HG03095 (cell line): Measurements from ENCODE around the gene CFAP53.
"Not testable (repeated sequence)": the region's sequence is repeated elsewhere in the genome, so short reads cannot be mapped to it uniquely, and the experiment has no call there.

Experiments used
- ATAC-seq: cut with Tn5 transposase; IDR thresholded peaks from one replicate; pipeline ENCODE4 v1.9.1; 2021; ENCODE audit warnings: moderate library complexity; ENCODE audit not compliant: unreplicated experiment

The CFAP53 gene

DNA sequence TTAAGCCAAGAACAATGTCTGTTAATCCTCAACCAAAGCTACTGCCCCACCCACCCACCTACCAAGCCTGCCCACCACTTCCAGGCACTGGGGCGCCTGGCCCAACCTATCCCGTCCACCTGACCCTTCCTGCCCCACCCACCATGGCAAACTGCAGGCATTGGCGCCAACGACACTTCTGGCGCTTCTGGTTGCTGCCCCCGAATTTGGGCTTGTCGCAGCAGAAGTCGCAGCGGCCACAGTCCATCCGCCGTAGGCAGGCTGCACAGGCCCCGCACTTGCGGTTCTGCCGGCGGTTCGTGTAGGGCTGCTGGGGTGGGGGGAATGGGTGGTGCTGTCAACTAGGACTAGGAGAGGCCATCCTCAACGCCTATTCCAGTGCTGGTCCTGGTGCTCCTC lies 7.7 kb upstream of the CFAP53 start:
- ATAC-seq: no peak

- no peak for ATAC-seq
These were observed 7.1 kb upstream of the CFAP53 start for GRCh38 chr18:50273203-50274043.

DNA sequence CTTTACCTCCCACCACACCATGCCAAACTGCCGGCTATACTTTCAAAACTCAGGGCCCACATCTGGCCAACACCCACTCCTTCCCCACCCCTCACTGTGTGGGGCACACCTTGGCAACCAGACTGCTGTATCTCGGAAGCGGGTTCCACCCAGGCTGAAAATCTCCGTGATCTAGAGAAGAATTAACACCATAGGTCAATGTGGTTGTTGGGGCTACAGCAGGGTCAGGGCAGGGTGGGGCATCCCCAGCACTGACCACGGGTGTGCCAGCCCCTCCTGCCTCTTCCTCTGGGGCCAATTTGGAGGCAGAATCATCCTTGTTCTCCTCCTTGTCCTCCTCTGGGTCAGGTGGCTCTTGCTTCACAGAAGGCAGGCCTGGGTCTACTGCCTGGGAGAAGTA lies 6.3 kb upstream of the CFAP53 start:
- ATAC-seq: no peak

DNA sequence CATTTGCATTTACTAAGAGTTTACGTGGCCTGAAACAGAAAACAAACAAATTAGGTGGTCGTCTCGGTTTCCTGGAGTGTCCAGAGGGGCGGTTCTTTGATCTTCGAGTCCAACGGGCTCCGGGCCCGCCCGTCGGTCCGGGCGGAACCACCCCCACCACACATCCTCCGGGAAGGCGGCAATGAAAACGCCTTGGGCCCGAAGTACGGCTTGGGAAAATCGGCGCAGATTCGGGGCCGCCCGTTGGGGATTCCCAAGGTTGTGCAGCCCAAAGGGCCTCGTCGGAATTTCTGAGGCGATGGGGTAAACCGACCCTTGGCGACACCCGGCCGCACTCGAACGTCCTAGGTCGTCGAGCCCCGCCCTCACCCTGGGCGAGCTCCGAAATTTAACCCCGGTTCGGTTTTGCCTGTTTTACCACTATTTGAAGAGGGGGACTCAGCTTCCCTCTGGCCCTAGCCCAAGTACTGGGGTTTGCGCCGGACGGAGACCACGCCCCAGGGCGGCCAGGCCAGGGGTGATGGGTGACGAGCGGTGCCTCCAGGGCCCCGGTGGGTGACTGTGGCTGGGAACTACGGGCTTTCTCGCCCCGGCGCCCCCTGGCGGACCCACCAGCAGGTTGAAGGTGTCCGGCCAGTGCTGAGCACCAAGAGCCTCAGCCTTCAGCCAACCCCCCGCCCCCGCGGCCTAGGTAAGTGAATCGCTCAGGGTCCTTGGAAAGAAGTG lies 1.9 kb upstream of the CFAP53 start:
- ATAC-seq: peak; percentile 67

DNA sequence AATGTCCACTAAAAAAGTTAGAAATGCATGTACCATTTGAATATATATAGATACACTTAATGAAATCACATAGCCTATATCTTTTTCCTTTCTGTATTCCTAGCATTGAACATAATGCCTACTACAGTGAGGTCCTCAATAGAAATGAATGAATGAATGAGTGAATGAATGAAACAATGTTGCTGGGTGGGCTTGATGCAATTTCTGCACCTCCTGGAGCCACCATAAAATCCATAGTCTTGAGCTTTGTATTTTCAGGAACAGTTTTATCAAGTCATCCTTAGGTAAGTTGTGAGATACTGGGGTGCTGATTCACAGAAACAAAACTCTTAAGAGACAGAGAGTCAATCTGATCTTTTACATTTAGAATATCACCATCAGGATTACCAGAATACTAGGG lies 3.3 kb downstream of the CFAP53 start:
- ATAC-seq: no peak

DNA sequence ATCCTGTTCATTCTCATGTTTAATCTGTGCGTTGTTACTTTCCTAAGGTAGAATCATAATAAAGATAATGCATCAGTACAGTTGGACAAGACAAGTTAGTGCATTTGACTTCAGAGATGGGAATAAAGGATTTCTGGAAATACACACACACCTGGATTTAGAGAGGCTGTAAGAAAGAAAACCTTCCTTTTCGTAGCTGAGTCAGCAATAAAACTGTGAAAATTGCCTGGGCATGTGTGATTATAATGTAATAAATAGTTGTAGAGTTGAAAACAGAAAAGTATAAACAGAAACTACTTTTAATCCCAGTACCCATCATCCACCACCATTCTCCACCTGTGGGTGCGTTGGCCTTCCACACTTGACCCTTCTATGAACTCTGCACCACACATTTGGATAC lies 15.4 kb downstream of the CFAP53 start:
- no peak for ATAC-seq

DNA sequence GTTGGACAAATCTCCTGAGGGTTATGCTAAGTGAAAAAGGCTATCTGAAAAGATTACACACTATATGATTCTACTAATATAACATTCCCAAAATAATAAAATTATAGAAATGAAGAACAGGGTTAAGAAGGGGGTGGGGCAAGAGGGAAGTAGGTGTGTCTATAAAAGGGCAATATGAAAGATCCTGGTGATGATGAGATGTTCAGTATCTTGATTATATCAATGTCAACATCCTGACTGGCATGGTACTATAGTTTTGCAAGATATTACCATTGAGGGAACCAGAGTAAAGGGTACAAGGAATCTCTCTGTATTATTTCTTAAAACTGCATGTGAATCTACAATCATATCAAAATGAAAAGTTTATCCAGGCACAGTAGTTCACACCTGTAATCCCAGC lies 16.7 kb downstream of the CFAP53 start:
- no peak for ATAC-seq

GRCh38 chr18:50247561-50247960 lies 18.7 kb downstream of the CFAP53 start:
- ATAC-seq: no peak

GRCh38 chr18:50241768-50242167 lies 24.5 kb downstream of the CFAP53 start:
- ATAC-seq: not testable (repeated sequence)

DNA sequence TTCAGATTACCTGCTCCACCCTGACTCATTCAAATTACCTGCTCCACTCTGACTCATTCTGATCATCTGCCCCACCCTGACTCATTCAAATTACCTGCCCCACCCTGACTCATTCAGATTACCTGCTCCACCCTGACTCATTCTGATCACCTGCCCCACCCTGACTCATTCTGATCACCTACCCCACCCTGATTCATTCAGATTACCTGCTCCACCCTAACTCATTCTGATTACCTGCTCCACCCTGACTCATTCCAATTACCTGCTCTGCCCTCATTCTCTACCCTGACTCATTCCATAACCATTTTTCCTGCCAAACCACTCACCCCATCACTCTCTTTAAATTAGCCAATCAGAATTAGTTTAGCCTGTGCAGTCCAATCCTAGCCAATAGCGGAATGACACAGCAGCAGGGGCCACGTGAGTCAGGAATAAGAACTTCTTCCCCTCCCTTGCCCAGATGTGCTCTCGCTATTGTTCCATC lies 26.2 kb downstream of the CFAP53 start:
- no peak for ATAC-seq

- ATAC-seq: no peak
These were observed 33.9 kb downstream of the CFAP53 start for GRCh38 chr18:50232419-50232818.

GRCh38 chr18:50231621-50232020 lies 34.7 kb downstream of the CFAP53 start:
- ATAC-seq: no peak

DNA sequence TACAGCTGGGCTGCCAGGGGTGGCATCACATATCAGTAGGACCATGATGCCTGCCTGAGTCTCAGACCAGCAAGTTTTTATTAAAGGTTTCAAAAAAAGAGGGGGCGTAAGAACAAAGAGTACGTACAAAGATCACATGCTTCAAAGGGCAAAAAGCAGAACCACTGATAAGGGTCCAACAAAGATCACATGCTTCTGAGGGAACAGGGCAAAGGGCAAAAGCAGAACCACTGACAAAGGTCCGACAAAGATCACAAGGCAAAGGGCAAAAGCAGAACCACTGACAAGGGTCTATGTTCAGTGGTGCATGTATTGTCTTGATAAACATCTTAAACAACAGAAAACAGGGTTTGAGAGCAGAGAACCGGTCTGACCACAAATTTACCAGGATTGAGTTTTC lies 46.0 kb downstream of the CFAP53 start:
- ATAC-seq: not testable (repeated sequence)

DNA sequence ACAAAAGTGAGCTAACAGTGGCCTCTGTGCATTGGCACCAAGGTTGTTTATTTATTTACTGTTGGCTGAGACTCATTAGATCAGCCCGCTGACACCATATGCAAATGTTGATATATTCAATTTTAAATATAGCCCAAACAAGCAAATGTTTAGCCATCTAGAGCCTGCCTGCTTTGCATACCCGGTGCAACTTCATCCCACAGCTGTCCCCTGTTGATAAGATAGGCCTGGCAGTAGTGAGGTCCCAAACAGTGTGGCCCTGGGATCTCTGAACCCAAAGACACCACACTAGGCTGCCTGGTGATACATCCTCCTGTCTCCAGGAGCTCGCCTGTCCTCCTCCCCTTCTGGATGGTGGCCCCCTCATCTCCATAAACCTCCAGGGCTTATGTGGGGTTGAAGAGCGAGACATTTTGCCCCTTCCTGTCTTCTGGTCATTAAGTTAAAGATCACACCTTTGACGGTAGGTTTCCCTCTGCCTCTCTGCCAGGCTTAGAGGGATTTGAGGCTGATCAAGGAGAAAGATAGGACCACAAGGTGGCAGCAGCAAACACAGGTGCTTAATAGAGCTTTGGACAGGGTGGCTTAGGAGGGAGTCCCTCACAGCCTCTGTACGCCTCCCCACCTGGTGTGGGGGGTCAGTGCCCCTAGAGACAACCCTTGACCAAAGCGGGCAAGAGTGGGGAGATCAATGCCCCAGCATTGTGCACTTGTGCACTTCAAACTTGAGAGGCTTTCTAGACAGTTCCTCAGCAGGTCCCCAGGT lies 47.7 kb downstream of the CFAP53 start:
- ATAC-seq: no peak

DNA sequence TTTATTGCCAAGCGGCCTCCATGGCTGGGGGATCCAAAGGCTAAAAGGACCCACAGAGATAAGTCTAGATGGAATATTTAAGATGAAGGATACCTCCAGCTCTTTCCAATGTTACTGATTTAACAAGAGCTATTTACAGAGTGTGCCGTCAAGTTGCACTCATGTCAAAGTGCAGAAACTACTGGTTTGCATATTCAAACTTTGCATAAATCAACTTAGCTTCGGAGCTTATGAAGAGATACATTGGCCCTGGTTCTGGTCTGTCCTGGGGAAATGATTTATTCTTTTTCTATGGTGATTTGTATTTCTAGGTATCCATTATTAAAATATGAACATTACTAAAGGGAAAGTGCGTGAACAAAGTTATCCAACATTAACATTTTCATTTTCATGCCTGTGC lies 57.0 kb downstream of the CFAP53 start:
- no peak for ATAC-seq

DNA sequence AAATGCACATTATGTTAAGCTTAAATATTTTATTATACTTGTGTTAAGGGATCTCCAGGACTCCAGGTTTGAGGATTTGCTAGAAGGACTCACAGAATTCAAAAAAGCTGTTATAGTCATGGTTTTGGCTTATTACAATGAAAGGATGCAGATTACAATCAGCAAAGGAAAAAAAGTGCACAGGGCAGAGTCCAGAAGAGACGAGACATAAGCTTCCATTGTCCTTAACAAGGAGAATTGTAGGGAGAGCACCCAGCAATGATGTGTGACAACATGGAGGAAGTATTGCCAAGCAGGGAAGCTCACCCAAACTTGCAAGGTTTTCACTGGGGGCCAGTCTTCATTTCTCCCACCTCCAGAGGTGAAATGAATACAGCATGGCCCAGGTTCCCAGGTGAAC lies 58.6 kb downstream of the CFAP53 start:
- no peak for ATAC-seq

DNA sequence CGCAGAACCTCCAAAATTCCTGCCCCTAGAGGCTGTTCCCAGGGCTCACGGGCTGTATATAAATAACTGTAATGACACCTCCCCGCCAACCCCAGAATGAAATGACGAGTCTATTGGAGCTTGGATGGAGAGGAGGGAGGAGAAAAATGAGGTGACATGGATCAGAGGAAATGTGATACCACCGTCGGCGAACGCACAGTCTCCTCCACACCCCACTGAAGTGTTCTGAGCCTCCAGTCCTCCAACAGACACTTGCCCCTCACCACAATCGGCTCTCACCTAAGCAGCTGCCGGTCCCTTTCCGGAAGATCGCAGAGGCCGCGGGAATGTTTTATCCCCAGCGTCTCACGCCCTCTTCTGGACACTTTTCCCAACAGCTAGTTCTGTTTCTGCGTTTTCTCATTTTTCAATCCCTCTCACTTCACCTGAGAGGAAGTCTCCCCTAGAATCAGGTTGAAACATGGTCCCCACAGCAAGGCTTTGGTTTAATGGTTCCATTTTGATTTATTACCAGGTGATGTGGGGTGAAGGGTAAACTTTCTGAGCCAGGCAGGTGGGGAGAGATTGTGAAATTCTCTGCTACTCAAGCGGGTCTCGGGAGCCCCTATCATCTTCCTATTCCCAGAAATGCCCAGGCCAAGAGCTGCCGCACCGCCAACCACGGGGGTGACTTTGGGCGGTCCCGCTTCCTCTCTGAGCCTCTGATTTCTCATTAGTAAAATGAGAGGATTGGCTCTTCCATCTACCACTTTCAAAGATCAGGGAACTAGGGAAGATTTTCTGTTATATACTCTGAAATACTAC lies 62.3 kb downstream of the CFAP53 start:
- no peak for ATAC-seq

DNA sequence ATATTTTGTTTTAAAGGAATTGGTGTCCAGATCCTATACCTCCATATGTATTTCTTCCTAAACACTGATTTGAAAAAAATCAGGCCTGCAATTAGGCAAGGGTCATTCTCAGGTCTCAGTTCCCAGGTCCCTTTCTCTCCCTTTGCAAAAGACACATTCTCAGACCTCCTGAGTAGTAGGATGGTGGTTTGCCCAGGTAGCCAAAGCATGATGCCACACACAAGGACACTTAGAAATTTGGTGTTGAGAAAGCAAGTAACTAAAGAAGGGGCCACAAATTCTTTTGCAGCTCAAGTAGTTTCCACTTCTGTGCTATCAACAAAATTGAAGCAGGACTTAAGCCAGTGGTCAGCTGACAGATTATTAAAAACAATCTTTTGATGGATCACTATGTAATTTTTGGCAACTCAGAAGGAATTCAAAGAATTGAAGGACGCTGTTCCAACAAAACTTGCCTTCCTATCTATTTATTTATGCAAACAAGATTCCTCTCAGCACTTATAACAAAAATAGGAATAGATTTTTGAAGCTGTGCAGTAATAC lies 64.7 kb downstream of the CFAP53 start:
- no peak for ATAC-seq

DNA sequence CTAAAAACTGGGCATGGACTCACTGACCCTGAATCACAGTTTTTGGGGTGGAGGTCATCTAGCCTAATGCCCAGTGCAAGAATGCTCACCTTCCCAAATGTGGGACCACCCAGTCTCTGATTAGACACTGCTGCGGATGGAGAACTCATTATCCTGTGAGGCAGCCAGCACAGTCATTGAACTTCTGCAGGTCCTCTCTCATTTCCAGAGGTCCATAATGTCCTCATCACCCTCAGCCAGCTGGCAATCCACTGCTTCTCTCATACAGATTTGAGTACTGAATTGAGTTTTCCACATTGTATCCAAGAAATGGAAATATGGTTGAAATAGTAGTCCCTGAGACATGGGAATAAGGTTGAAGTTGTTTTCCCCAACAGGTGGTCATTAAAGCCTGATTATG lies 66.4 kb downstream of the CFAP53 start:
- no peak for ATAC-seq

- no peak for ATAC-seq
These were observed 66.9 kb downstream of the CFAP53 start for GRCh38 chr18:50199346-50199855.
